Left ventricle myocardium inferior (tissue), 1 donor: ENCODE data around the gene TEX14. TPM values are rescaled to one million over a fixed set of nuclear protein-coding genes. Genes with fewer than 3 reads are reported as not detected.
A peak's percentile ranks its signal among the peaks of the same experiment; 100 is the strongest.

Experiments
- DNase-seq: peaks from one replicate; pipeline ENCODE4 v3.0.0-alpha.2; 2020
- H3K27ac ChIP-seq: fragments of 200-600 bp; replicated peaks from 2 replicates; pipeline ENCODE4 v1.8.0; 2021
- H3K27me3 ChIP-seq: fragments of 200-600 bp; 2 replicates; pipeline ENCODE4 v1.8.0; 2021; ENCODE audit warnings: low read depth
- H3K36me3 ChIP-seq: fragments of 200-600 bp; 2 replicates; pipeline ENCODE4 v1.8.0; 2021
- H3K4me1 ChIP-seq: fragments of 200-600 bp; 2 replicates; pipeline ENCODE4 v1.8.0; 2021
- H3K4me3 ChIP-seq: fragments of 200-600 bp; 2 replicates; pipeline ENCODE4 v1.8.0; 2021; ENCODE audit warnings: mild to moderate bottlenecking, moderate library complexity
- H3K9me3 ChIP-seq: fragments of 200-600 bp; replicated peaks from 2 replicates; pipeline ENCODE4 v1.8.0; 2021
- intact Hi-C: fragments of 100-400 bp; cut with micrococcal nuclease; formaldehyde crosslinking; loops from one replicate; pipeline ENCODE4 v1.11.0; 2022
- total RNA-seq: library from RNA; stranded (reverse); fragmentation: NEBNext Ultra II Directional; extraction: Animal tissue kit (Norgen Biotek cat#: 25700); gene quantifications from one replicate; pipeline ENCODE4 v1.2.1, GENCODE V29; 2021
- TF ChIP-seq, protein P1 (sequence below): fragments of 200-600 bp; IDR thresholded peaks from 2 replicates; pipeline ENCODE4 v1.8.0; 2021; ENCODE audit warnings: antibody characterized with exemption, mild to moderate bottlenecking, borderline replicate concordance
- donor health status: DM: no; HTN: yes; CAD: no; lungs with severe emphysema.

Gene TEX14
- total RNA-seq, 1 donor from 2014 or later: 0.19 TPM

DNA sequence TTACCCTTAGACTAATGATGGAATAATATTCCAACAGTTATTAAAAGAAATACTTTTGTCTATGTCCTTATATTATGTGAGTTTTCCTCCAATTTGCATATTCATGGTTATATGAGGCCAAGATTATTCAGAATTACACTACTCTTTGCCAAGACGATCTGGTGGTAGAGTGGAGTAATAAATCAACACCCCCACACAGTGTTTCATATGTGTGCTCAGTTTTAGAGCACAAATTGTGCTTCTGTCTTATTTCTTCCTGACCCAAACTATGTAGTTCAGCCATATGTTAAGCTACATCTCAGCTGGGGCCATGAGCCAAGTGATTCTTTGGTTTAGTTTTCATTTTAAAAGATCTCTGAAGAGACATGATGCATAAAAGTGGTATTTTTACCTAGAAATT is 37.0 kb upstream of the TEX14 start:
- no peak for DNase-seq
- no peak overlapping the region for H3K27ac ChIP-seq
- no peaks in the 10 kb centered on the region for H3K4me1 ChIP-seq
- H3K27me3 ChIP-seq: no peaks in the 10 kb centered on the region
- H3K36me3 ChIP-seq: peaks cover 7% of the 10 kb centered on the region
- TF ChIP-seq, protein P1, sequence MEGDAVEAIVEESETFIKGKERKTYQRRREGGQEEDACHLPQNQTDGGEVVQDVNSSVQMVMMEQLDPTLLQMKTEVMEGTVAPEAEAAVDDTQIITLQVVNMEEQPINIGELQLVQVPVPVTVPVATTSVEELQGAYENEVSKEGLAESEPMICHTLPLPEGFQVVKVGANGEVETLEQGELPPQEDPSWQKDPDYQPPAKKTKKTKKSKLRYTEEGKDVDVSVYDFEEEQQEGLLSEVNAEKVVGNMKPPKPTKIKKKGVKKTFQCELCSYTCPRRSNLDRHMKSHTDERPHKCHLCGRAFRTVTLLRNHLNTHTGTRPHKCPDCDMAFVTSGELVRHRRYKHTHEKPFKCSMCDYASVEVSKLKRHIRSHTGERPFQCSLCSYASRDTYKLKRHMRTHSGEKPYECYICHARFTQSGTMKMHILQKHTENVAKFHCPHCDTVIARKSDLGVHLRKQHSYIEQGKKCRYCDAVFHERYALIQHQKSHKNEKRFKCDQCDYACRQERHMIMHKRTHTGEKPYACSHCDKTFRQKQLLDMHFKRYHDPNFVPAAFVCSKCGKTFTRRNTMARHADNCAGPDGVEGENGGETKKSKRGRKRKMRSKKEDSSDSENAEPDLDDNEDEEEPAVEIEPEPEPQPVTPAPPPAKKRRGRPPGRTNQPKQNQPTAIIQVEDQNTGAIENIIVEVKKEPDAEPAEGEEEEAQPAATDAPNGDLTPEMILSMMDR: no peak
- intact Hi-C loops: no loop called here
- H3K9me3 ChIP-seq: no peaks in the 10 kb centered on the region
- no peak overlapping the region for H3K4me3 ChIP-seq

DNA sequence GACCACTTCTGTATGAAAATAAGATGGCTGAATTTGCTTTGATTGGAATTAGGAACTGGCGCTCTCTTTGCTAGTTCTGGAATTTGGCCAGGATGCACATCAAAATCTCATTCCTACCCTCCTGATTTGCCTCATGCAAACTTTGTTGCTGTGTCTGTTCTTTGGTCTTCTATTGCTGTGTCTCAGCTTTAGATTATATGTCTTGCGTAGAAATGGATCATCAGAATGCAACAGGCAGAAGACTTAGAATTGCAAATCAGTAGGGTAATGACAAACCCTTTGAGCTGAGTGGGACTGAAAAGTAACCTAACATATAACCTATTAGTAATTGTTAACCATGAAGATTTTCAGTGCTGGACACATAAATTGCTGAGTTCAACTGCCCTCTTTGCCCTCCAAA is 30.9 kb upstream of the TEX14 start:
- H3K4me1 ChIP-seq: no peaks in the 10 kb centered on the region
- H3K36me3 ChIP-seq: peaks cover 58% of the 10 kb centered on the region
- no peak for DNase-seq
- H3K27ac ChIP-seq: no peak overlapping the region
- no peaks in the 10 kb centered on the region for H3K9me3 ChIP-seq
- no peaks in the 10 kb centered on the region for H3K27me3 ChIP-seq
- H3K4me3 ChIP-seq: no peak overlapping the region
- TF ChIP-seq, protein P1: no peak
- intact Hi-C loops: no loop called here

DNA sequence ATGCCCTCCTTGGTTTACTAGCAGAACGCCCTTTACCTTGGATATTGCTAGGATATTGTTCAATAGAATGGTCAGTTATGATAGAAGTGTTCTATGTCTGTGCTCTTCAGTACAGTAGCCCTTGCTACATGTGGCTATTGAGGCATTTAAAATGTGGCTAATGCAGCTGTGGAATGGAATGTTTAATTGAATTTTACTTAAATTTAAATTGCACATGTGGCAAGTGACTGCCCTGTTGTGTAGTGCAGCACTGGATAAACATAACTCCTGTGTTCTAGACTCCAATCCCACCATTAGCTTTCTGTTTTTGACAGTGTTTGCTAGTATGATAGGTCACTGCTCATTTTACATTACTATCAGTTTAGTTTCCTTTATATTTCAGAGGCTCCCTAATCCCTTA is 30.4 kb upstream of the TEX14 start:
- H3K4me3 ChIP-seq: no peak overlapping the region
- no peaks in the 10 kb centered on the region for H3K27me3 ChIP-seq
- TF ChIP-seq, protein P1: no peak
- no peaks in the 10 kb centered on the region for H3K4me1 ChIP-seq
- no peaks in the 10 kb centered on the region for H3K9me3 ChIP-seq
- H3K36me3 ChIP-seq: peaks cover 62% of the 10 kb centered on the region
- intact Hi-C loops: no loop called here
- H3K27ac ChIP-seq: no peak overlapping the region
- no peak for DNase-seq

DNA sequence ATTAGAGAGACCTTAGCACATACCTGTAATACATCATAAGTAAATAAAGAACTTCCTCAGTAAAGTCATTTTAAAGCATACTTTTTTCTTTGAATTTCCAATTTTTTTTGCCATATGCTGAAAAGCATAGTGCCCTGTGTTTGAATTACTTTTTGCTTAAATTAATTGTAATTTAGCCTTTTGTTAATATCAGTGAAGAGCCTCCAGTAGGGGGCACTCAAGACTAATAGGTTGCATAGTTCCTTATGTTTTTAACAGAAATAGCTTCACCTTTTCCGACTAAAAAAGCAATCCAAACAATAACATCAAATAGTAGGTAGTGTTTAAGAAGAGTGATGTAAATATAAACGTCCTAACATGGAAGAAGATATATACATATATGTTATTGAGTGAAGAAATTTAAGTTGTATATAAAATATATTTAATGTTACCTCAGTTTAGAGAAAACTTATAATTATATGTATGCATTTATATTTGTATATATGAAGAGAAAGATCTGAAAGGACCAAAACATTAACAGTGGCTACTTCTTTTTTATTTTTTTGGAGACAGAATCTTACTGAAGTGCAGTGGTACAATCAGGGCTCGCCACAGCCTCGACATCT is 19.2 kb upstream of the TEX14 start:
- H3K4me1 ChIP-seq: no peaks in the 10 kb centered on the region
- intact Hi-C loops: loop anchor here (5.0 kb wide), 1 partner anchor 296 kb away; no protein-coding TSS in a partner anchor
- H3K9me3 ChIP-seq: no peaks in the 10 kb centered on the region
- no peak overlapping the region for H3K27ac ChIP-seq
- TF ChIP-seq, protein P1: peak; percentile 80
- H3K4me3 ChIP-seq: no peak overlapping the region
- no peaks in the 10 kb centered on the region for H3K27me3 ChIP-seq
- no peak for DNase-seq
- peaks cover 37% of the 10 kb centered on the region for H3K36me3 ChIP-seq

DNA sequence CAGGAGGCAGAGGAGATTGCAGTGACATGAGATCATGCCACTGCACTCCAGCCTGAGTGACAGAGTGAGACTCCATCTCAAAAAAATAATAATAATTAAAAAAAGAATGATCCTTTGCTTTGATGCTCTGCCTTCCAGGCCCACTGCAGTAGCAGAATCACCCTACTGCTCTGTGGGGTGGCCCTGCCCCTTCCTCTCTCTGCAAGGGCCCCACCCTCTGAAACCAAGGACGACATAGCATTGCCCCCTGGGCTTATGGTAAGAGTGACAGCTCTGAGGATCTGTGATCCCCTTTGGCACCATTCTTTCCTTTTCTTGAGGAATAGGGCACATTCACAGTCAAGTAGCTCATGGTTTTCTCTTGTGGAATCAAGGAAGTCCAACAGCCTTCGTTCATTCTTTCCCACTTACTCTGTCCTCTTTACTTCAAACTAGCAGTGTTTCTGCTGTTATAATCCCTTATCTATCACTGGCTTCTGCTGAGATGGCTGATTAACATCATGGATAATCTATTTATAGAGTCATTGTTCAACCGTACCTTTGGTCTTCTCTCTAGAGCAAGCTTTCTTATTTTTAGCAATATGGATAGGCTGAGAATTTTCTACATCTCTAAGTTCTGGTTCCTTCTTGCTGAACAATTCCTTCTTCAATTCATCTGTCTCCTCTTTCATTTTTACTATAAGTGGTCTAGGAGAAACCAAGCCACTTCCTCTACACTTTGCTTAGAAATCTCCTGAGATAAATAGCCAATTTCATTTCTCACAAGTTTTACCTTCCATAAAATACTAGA is 14.7 kb upstream of the TEX14 start:
- H3K4me1 ChIP-seq: no peaks in the 10 kb centered on the region
- TF ChIP-seq, protein P1: no peak
- intact Hi-C loops: no loop called here
- H3K4me3 ChIP-seq: no peak overlapping the region
- peaks cover 35% of the 10 kb centered on the region for H3K36me3 ChIP-seq
- no peak overlapping the region for H3K27ac ChIP-seq
- DNase-seq: no peak
- H3K9me3 ChIP-seq: no peaks in the 10 kb centered on the region
- H3K27me3 ChIP-seq: no peaks in the 10 kb centered on the region
